HG03045 (cell line): ENCODE data around the gene RAB8B.

Experiments used
- ATAC-seq: cut with Tn5 transposase; IDR thresholded peaks from one replicate; pipeline ENCODE4 v1.9.1; 2021; ENCODE audit warnings: mild to moderate bottlenecking, moderate library complexity; ENCODE audit not compliant: unreplicated experiment

The RAB8B gene

GRCh38 chr15:63181648-63182047, 7.8 kb upstream of the RAB8B start:
- no peak for ATAC-seq

- ATAC-seq = no peak
These were observed 4.2 kb upstream of the RAB8B start for GRCh38 chr15:63185206-63185605.

GRCh38 chr15:63186065-63186464, 3.3 kb upstream of the RAB8B start:
- ATAC-seq = no peak

GRCh38 chr15:63187589-63188226, 1.7 kb upstream of the RAB8B start:
- no peak for ATAC-seq

GRCh38 chr15:63188247-63188925, 1.0 kb upstream of the RAB8B start:
- ATAC-seq = peak; percentile 1

GRCh38 chr15:63189941-63190768, 749 bp downstream of the RAB8B start:
- ATAC-seq = no peak

- ATAC-seq = no peak
These were observed 1.6 kb downstream of the RAB8B start for GRCh38 chr15:63190769-63191649.

GRCh38 chr15:63191895-63192618, 2.7 kb downstream of the RAB8B start:
- no peak for ATAC-seq

- no peak for ATAC-seq
These were observed 3.3 kb downstream of the RAB8B start for GRCh38 chr15:63192619-63193206.

- no peak for ATAC-seq
These were observed 4.9 kb downstream of the RAB8B start for GRCh38 chr15:63194302-63194701.

- ATAC-seq = no peak
These were observed 5.6 kb downstream of the RAB8B start for GRCh38 chr15:63194880-63195568.

- no peak for ATAC-seq
These were observed 6.2 kb downstream of the RAB8B start for GRCh38 chr15:63195569-63196015.

GRCh38 chr15:63196842-63197241, 7.4 kb downstream of the RAB8B start:
- no peak for ATAC-seq

- ATAC-seq = no peak
These were observed 8.2 kb downstream of the RAB8B start for GRCh38 chr15:63197626-63198025.

GRCh38 chr15:63198371-63199250, 9.2 kb downstream of the RAB8B start:
- no peak for ATAC-seq

- ATAC-seq = no peak
These were observed 11.3 kb downstream of the RAB8B start for GRCh38 chr15:63200464-63201249.

- ATAC-seq = no peak
These were observed 13.5 kb downstream of the RAB8B start for GRCh38 chr15:63202861-63203260.
